Liver (tissue), 1 donor: ENCODE data around the gene PAK4.

ENCODE experiments used
- YY1 ChIP-seq: IDR thresholded peaks from 2 replicates; pipeline ENCODE4 v1.6.1; 2016; ENCODE audit warnings: antibody characterized with exemption, mild to moderate bottlenecking
- TF ChIP-seq, protein P1 (sequence below): IDR thresholded peaks from 2 replicates; pipeline ENCODE4 v1.6.1; 2016; ENCODE audit warnings: antibody characterized with exemption

DNA sequence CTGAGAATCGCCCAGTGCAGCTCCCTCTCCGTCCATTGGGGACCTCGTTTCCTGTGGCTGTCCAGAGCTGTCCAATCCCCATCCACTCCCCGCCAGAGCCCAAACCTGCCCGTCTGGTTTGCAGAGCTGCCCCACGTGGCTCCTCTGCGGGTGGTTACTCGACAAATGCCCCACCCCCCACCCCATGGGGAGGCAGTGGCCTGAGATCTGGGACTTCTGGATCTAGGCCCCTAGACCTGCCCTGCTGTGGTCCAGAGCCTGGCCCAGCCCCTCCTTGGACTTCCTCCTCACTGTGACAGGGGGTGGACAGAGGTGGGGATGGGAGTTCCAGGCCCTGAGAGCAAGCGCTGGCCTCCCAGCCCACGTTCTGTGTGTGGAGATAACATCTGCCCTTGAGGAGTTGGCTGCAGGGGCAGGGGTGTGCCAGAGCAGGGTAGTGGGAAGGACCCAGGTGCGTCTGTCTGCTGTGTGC lies 29.1 kb downstream of the PAK4 start:
- TF ChIP-seq YY1: no peak
- TF ChIP-seq, protein P1, sequence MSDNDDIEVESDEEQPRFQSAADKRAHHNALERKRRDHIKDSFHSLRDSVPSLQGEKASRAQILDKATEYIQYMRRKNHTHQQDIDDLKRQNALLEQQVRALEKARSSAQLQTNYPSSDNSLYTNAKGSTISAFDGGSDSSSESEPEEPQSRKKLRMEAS: no peak
